ENCODE results near the gene CYSLTR1. TPM values are rescaled to one million over a fixed set of nuclear protein-coding genes. Genes with fewer than 3 reads are reported as not detected.

CYSLTR1 gene
- total RNA-seq: 0.43 and 0.44 TPM in 2 replicates
- 0.11 and 0.50 TPM in 2 replicates for polyA plus RNA-seq

GRCh38 chrX:78327370-78328086, at the start of gene CYSLTR1:
Gene CYSLTR1, minus strand, starts transcription at chrX:78327611. Its CDS starts 53,865 bp downstream, at chrX:78273746.
- TF ChIP-seq EZH2 (IDR thresholded peaks at IDR 0.05; ENCODE audit: borderline replicate concordance) (no peak), EZH2phosphoT487 (IDR thresholded peaks at IDR 0.05; ENCODE audit: low read depth, severe bottlenecking, unreplicated experiment) (no peak)
- no peaks in the 10 kb centered on the region for H3K9me3 ChIP-seq (ENCODE audit: low read depth)
- no peaks in the 10 kb centered on the region for H3K79me2 ChIP-seq
- H2AFZ ChIP-seq: no peak within 1 kb of the TSS
- 33% methylated on average over 7 of the region's 7 CpGs for WGBS (ENCODE audit: low lambda C conversion rate, missing lambda C conversion rate)
- no peaks in the 10 kb centered on the region for H3K27me3 ChIP-seq
- H4K20me1 ChIP-seq (ENCODE audit: insufficient read depth, poor library complexity, severe bottlenecking): no peaks in the 10 kb centered on the region
- no peak within 1 kb of the TSS for H3K4me2 ChIP-seq
- no peak within 1 kb of the TSS for H3K27ac ChIP-seq
- no peak within 1 kb of the TSS for H3K4me3 ChIP-seq
- DNase-seq (ENCODE audit: low spot score): no peak
- H3K36me3 ChIP-seq (replicated peaks; ENCODE audit: insufficient read depth, low read depth): no peaks in the 10 kb centered on the region
- no peaks in the 10 kb centered on the region for H3K9me2 ChIP-seq (replicated peaks; ENCODE audit: insufficient read depth)
- no peaks in the 10 kb centered on the region for H3K4me1 ChIP-seq (ENCODE audit: insufficient read depth)

- H3K4me3 ChIP-seq: no peak overlapping the region
- no peaks in the 10 kb centered on the region for H3K4me1 ChIP-seq (ENCODE audit: insufficient read depth)
- WGBS (ENCODE audit: low lambda C conversion rate, missing lambda C conversion rate): 75% methylated on average over 2 of the region's 2 CpGs
- H2AFZ ChIP-seq: no peak overlapping the region
- H4K20me1 ChIP-seq (ENCODE audit: insufficient read depth, poor library complexity, severe bottlenecking): no peaks in the 10 kb centered on the region
- no peaks in the 10 kb centered on the region for H3K27me3 ChIP-seq
- H3K79me2 ChIP-seq: no peaks in the 10 kb centered on the region
- H3K27ac ChIP-seq: no peak overlapping the region
- no peak overlapping the region for H3K4me2 ChIP-seq
- peaks cover 6% of the 10 kb centered on the region for H3K9me3 ChIP-seq (ENCODE audit: low read depth)
- H3K36me3 ChIP-seq (replicated peaks; ENCODE audit: insufficient read depth, low read depth): no peaks in the 10 kb centered on the region
- TF ChIP-seq EZH2phosphoT487 (IDR thresholded peaks at IDR 0.05; ENCODE audit: low read depth, severe bottlenecking, unreplicated experiment) (no peak), EZH2 (IDR thresholded peaks at IDR 0.05; ENCODE audit: borderline replicate concordance) (no peak), CTCF (IDR thresholded peaks at IDR 0.05; ENCODE audit: poor library complexity) (no peak)
- DNase-seq (ENCODE audit: low spot score): no peak
- no peaks in the 10 kb centered on the region for H3K9me2 ChIP-seq (replicated peaks; ENCODE audit: insufficient read depth)
Observed at GRCh38 chrX:78377186-78377585, 49.8 kb upstream of the CYSLTR1 start.

- H3K9me2 ChIP-seq (replicated peaks; ENCODE audit: insufficient read depth): no peaks in the 10 kb centered on the region
- no peaks in the 10 kb centered on the region for H3K79me2 ChIP-seq
- H3K4me2 ChIP-seq: no peak overlapping the region
- H3K4me3 ChIP-seq: no peak overlapping the region
- H3K27ac ChIP-seq: peak overlapping the region; percentile 62
- H3K36me3 ChIP-seq (replicated peaks; ENCODE audit: insufficient read depth, low read depth): no peaks in the 10 kb centered on the region
- no peaks in the 10 kb centered on the region for H3K27me3 ChIP-seq
- peaks cover 6% of the 10 kb centered on the region for H3K9me3 ChIP-seq (ENCODE audit: low read depth)
- peak; percentile 9 for DNase-seq (ENCODE audit: low spot score)
- TF ChIP-seq CTCF (IDR thresholded peaks at IDR 0.05; ENCODE audit: poor library complexity) (peak; percentile 11), EZH2phosphoT487 (IDR thresholded peaks at IDR 0.05; ENCODE audit: low read depth, severe bottlenecking, unreplicated experiment) (no peak)
- H4K20me1 ChIP-seq (ENCODE audit: insufficient read depth, poor library complexity, severe bottlenecking): no peaks in the 10 kb centered on the region
- H2AFZ ChIP-seq: no peak overlapping the region
- no peaks in the 10 kb centered on the region for H3K4me1 ChIP-seq (ENCODE audit: insufficient read depth)
Observed at GRCh38 chrX:78375894-78376293, 48.5 kb upstream of the CYSLTR1 start.

GRCh38 chrX:78366576-78366975, 39.2 kb upstream of the CYSLTR1 start:
- Histone ChIP-seq H3K9me3 (ENCODE audit: low read depth) (no peaks in the 10 kb centered on the region), H3K4me3 (no peak overlapping the region), H3K9me2 (replicated peaks; ENCODE audit: insufficient read depth) (no peaks in the 10 kb centered on the region), H4K20me1 (ENCODE audit: insufficient read depth, poor library complexity, severe bottlenecking) (no peaks in the 10 kb centered on the region), H3K27me3 (no peaks in the 10 kb centered on the region), H2AFZ (no peak overlapping the region), H3K4me1 (ENCODE audit: insufficient read depth) (no peaks in the 10 kb centered on the region), H3K79me2 (no peaks in the 10 kb centered on the region), H3K36me3 (replicated peaks; ENCODE audit: insufficient read depth, low read depth) (no peaks in the 10 kb centered on the region), H3K4me2 (no peak overlapping the region), H3K27ac (no peak overlapping the region)
- 65% methylated on average over 1 of the region's 1 CpG for WGBS (ENCODE audit: low lambda C conversion rate, missing lambda C conversion rate)
- DNase-seq (ENCODE audit: low spot score): no peak
- TF ChIP-seq EZH2 (IDR thresholded peaks at IDR 0.05; ENCODE audit: borderline replicate concordance) (no peak), CTCF (IDR thresholded peaks at IDR 0.05; ENCODE audit: poor library complexity) (no peak), EZH2phosphoT487 (IDR thresholded peaks at IDR 0.05; ENCODE audit: low read depth, severe bottlenecking, unreplicated experiment) (no peak)

Data from hepatocyte (in vitro differentiated cells).